Measurements from ENCODE around the gene EGR1.

Gene EGR1

DNA sequence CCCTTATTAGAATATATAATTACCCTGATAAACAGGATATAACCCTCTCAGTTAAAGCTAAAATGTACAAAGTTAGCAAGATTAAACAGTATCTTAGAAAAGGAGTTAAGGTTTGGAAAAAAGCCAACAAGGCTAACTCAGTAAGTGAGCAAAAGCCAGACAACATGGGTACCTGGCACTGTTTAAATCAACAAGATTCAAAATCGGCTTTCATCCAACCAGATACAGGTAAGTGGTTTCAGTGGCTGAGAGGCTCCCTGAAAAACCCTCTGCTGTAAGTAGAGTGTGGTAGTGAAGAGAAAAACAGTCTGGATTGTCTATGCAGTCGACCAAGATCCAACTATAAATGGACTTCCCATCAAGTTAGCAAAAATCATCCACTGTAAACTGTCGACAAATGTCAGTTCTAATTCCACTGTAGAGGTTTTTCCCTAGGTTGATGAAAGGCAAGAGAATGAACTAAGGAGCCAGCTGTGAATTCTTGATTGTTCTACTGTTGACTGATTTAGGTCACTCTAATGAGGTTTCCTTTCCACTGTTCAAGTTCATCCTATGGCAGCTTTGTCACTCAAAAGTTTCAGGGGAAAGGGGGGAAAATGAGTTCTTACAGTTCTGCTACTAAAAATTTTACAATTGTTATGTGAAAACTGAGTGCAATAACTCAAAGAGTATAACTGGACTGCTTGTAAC lies 50.4 kb downstream of the EGR1 start:
- no peak for DNase-seq

DNA sequence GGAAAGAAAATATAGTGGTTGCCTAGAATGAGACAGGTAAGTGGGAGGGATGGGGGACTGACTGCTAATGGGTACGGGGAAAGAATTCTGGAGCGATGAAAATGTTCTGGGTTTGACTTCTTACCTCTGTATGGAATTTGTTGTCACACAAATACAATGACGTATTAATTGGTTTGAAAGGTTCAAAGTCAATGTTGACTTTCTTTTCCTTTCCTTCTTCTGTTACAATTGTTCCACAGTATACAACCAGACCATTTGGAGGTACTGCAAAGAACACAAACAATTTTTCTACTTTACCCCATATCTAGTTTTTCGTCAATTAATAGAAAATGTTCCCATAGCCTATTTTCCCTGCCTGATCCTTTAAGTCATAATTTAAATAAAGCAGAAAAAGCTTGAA lies 52.2 kb downstream of the EGR1 start:
- no peak for DNase-seq

Data from stimulated activated CD4-positive, alpha-beta T cell treated with anti-CD3 and anti-CD28 coated beads, Interleukin-12 subunit alpha, Interleukin-12 subunit beta, amount 100 ng/mL, for 4 hours (primary cell).